ENCODE results near the gene PYGL.

DNA sequence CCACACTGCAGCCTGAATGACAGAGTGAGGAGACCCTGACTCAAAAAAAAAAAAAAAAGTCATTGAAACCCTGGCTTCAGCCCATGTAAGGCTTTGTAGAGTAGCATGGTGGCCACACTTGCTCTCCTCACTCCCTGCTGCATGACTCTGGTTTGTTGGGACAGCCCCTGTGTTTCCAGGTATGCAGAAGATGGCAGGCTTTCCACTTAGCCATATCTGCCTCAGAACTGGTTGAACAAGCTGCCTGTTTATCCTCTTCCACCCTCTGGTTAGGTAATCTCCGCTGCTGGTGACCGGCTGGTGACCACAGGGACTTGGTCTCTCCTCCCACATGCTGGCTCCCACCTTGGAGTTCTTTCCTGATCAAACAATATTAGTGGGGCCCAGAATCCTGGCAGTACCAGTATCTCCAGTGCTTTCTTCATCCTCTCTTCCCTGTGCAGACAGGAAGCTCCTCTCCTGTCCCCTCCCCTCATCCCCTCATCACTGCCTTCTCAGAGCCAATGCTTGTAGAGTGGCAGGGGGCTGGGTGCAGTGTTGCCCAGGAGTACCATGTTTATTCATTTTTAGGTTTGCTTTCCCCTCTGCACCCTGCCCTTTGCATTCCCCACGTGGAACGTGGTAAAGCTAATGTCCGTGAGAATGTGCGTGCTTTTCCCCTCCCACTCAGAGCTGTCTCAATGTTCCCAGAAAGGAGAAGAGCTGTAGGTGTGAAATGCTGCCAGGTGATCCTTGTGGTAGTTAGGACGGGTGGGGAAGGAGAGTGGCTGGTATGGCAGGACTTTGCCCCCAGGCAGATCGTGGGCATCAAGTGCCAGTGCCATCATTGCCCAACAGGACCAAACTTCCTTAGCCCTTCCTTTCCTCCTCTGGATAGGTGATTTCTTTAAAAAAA lies 61.1 kb downstream of the PYGL start:
- TF ChIP-seq, protein P1, sequence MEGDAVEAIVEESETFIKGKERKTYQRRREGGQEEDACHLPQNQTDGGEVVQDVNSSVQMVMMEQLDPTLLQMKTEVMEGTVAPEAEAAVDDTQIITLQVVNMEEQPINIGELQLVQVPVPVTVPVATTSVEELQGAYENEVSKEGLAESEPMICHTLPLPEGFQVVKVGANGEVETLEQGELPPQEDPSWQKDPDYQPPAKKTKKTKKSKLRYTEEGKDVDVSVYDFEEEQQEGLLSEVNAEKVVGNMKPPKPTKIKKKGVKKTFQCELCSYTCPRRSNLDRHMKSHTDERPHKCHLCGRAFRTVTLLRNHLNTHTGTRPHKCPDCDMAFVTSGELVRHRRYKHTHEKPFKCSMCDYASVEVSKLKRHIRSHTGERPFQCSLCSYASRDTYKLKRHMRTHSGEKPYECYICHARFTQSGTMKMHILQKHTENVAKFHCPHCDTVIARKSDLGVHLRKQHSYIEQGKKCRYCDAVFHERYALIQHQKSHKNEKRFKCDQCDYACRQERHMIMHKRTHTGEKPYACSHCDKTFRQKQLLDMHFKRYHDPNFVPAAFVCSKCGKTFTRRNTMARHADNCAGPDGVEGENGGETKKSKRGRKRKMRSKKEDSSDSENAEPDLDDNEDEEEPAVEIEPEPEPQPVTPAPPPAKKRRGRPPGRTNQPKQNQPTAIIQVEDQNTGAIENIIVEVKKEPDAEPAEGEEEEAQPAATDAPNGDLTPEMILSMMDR (IDR thresholded peaks at IDR 0.05; ENCODE audit: insufficient read depth, low read length), result no peak
- TF ChIP-seq, protein P2, sequence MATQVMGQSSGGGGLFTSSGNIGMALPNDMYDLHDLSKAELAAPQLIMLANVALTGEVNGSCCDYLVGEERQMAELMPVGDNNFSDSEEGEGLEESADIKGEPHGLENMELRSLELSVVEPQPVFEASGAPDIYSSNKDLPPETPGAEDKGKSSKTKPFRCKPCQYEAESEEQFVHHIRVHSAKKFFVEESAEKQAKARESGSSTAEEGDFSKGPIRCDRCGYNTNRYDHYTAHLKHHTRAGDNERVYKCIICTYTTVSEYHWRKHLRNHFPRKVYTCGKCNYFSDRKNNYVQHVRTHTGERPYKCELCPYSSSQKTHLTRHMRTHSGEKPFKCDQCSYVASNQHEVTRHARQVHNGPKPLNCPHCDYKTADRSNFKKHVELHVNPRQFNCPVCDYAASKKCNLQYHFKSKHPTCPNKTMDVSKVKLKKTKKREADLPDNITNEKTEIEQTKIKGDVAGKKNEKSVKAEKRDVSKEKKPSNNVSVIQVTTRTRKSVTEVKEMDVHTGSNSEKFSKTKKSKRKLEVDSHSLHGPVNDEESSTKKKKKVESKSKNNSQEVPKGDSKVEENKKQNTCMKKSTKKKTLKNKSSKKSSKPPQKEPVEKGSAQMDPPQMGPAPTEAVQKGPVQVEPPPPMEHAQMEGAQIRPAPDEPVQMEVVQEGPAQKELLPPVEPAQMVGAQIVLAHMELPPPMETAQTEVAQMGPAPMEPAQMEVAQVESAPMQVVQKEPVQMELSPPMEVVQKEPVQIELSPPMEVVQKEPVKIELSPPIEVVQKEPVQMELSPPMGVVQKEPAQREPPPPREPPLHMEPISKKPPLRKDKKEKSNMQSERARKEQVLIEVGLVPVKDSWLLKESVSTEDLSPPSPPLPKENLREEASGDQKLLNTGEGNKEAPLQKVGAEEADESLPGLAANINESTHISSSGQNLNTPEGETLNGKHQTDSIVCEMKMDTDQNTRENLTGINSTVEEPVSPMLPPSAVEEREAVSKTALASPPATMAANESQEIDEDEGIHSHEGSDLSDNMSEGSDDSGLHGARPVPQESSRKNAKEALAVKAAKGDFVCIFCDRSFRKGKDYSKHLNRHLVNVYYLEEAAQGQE (IDR thresholded peaks at IDR 0.05; ENCODE audit: insufficient replicate concordance, low read depth), result no peak
- TF ChIP-seq POLR2AphosphoS5 (IDR thresholded peaks at IDR 0.05; ENCODE audit: low read depth) (no peak), SPI1 (IDR thresholded peaks at IDR 0.05; ENCODE audit: borderline replicate concordance, low read depth) (no peak), GABPA (IDR thresholded peaks at IDR 0.05; ENCODE audit: low read depth) (no peak)

Measured in HL-60 (cell line).